Measurements from ENCODE around the gene RNLS.

The RNLS gene

GRCh38 chr10:88428442-88428841 is 154.7 kb downstream of the RNLS start:
- no peak for DNase-seq (ENCODE audit: low read depth)

GRCh38 chr10:88427024-88427423 is 156.1 kb downstream of the RNLS start:
- DNase-seq (ENCODE audit: low read depth), result no peak

GRCh38 chr10:88424881-88425280 is 158.2 kb downstream of the RNLS start:
- no peak for DNase-seq (ENCODE audit: low read depth)

- no peak for DNase-seq (ENCODE audit: low read depth)
Observed at GRCh38 chr10:88423732-88424131, 159.4 kb downstream of the RNLS start.

GRCh38 chr10:88421590-88421989 is 161.5 kb downstream of the RNLS start:
- no peak for DNase-seq (ENCODE audit: low read depth)

GRCh38 chr10:88418871-88419270 is 164.2 kb downstream of the RNLS start:
- no peak for DNase-seq (ENCODE audit: low read depth)

GRCh38 chr10:88417387-88418030 is 165.6 kb downstream of the RNLS start:
- DNase-seq (ENCODE audit: low read depth), result no peak

- no peak for DNase-seq (ENCODE audit: low read depth)
Observed at GRCh38 chr10:88416801-88417200, 166.3 kb downstream of the RNLS start.

GRCh38 chr10:88415533-88416130 is 167.5 kb downstream of the RNLS start:
- DNase-seq (ENCODE audit: low read depth), result no peak

- no peak for DNase-seq (ENCODE audit: low read depth)
Observed at GRCh38 chr10:88413412-88413811, 169.7 kb downstream of the RNLS start.

GRCh38 chr10:88411772-88412349 is 171.3 kb downstream of the RNLS start:
- DNase-seq (ENCODE audit: low read depth), result no peak

GRCh38 chr10:88409824-88410223 is 173.3 kb downstream of the RNLS start:
- no peak for DNase-seq (ENCODE audit: low read depth)

GRCh38 chr10:88409236-88409635 is 173.9 kb downstream of the RNLS start:
- DNase-seq (ENCODE audit: low read depth), result no peak

- DNase-seq (ENCODE audit: low read depth), result no peak
Observed at GRCh38 chr10:88408096-88408495, 175.0 kb downstream of the RNLS start.

GRCh38 chr10:88404133-88404532 is 179.0 kb downstream of the RNLS start:
- DNase-seq (ENCODE audit: low read depth), result no peak

GRCh38 chr10:88401671-88402347 is 181.3 kb downstream of the RNLS start:
- DNase-seq (ENCODE audit: low read depth), result no peak

GRCh38 chr10:88399240-88399639 is 183.9 kb downstream of the RNLS start:
- no peak for DNase-seq (ENCODE audit: low read depth)

- no peak for DNase-seq (ENCODE audit: low read depth)
Observed at GRCh38 chr10:88395677-88396076, 187.4 kb downstream of the RNLS start.

GRCh38 chr10:88392222-88392621 is 190.9 kb downstream of the RNLS start:
- DNase-seq (ENCODE audit: low read depth), result no peak

- no peak for DNase-seq (ENCODE audit: low read depth)
Observed at GRCh38 chr10:88390041-88390440, 193.1 kb downstream of the RNLS start.

- DNase-seq (ENCODE audit: low read depth), result no peak
Observed at GRCh38 chr10:88389456-88389855, 193.7 kb downstream of the RNLS start.

GRCh38 chr10:88388324-88388723 is 194.8 kb downstream of the RNLS start:
- DNase-seq (ENCODE audit: low read depth), result no peak
